Measurements from ENCODE around the gene DPYSL5.

DPYSL5 gene

DNA sequence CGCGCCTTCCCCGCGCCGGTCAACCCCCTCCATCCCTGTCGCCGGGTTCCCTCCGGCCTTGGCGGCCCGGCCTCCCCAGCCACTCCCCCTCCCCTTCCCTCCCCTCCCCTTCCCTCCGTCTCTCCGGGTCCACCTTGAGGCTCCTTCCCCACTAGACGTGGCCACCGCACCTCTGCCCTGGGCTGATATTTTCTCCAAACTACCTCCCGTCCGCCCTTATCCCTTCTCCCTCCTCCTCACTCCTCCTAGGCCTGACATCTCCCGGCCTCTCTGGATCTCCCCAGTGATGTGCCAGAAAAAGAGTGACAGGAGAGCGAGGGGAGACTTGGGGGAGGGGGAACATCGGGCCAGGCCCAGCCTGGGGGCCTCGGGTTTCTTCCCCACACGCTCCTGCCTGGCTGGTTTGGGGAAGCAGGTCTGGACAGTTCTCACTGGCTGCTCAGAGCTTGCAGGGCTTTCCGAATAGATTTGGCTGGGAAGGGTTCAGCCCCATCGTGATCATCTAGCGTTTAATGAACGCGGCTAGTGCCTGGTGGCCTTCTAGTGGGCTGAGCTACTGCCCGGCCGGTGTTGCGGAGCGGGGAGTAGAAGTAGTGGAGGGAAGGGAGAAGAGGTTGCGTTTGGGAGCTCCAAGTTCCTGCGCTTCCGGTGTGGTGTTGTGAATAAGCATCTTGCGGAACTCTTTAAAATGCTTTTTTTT lies 123.1 kb downstream of the DPYSL5 start:
- no peak for FAIRE-seq

DNA sequence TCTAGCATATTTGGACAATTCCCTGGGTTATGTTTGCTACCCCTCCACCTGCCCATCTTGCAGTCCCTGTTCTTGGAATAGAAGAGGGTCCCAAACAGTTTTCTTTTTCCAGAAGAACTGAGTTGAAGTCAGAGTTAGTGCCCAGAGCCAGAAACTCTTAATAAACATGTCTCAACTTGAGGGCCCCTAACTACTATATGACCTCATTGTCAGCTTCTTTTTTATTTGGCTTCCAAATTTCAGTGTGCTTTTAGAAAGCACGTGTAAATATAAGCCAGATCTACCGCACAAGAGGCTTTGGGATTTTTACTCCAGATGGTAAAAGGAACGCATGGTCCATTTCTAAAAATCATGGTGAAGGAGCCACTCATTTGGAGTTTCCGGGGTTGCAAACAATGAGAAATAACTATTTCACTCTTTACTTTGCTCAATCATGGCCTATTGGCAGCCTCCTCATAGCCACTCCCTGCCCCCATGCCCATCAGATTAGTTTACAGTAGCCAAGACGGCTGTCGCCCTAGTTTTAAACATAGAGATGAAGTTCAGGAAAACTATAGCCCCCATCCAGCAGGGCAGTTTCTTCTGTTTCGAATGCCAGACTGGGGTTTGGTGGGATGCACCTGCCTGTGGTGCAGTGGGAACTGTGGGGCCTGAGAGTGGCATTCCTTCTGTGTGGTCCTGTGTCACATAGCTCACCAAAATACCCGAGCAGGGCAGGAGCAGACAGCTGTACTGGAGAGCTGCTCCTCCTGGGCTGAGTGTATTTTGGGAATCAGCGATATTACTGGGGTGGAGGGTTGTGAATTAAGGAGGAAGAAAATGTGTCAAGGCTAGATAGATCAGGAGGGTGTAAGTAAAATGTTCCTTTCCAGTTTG lies 124.2 kb downstream of the DPYSL5 start:
- no peak for FAIRE-seq

DNA sequence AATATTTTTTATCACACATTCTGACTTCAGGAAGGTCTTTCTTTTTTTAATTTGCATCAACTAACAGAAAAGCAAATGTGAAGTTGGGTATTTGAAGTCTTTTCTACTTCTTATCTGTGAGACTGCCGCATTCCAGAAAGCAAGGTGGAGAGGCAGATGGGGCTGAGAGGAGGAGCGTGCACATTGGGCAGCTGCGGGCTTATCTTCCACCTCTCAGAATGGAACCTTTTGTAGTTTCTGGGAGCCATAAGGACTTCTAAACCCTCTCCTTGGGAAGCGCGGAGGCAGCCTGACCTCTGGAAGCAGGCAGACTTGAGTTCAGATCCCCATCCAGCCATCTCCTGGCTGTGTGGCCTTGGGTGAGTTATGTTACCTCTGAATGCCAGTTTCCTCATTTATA lies 126.4 kb downstream of the DPYSL5 start:
- FAIRE-seq = no peak

DNA sequence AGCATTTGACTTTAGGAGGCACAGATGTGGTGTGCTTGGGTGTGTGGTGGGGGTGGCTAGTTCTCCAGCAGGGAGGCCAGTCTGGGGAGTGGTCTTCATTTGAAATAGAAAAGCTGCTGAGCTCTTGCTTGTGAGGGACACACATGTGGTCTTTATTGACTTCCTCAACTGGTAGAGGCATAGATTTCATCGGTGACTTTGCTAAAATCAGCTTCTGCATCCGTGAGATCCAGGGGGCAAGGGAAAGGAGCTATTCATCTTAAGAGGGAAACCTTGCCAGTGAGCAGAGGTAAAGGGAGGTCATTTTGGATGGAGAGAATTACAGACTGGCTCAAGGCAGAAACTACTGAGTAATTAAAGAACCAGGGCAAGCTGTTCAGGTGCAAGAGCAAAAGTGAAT lies 127.2 kb downstream of the DPYSL5 start:
- no peak for FAIRE-seq

DNA sequence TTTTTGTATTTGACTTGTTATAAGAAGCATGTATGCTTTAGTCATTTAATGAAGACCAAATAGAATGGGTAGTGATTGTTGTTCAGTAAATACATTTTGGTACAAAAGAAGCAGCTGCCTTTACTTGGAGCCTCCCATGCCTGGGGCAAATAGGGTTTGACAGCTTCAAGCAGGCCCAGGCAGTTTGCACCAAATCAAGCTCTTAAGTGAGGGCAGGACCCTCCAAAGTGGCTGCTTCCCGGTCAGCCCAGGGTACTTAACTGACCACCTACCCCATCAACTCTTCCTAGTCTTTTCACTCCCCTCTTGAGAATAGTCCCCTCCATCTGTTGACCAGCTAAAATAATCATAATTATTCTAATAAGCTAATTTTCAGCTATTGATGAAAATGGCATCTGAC lies 127.7 kb downstream of the DPYSL5 start:
- FAIRE-seq = no peak

DNA sequence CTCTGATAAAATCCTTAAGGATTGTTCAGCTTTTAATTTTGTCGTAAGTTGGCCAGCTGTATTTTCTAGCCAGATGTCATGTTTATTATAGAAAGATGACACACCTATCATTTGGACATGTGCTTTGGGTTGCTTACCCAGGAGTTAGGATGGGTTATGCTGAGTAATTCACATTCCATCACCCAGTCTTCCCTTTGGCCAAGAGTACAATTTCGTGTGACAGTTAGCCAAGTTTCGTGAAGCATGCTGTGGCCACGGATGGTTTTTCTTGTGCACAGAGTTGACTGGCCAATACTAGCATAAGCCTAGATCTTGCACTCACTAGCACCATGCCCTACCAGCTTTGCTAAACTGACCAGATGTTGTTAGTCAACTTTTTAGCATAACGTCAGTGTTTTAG lies 128.3 kb downstream of the DPYSL5 start:
- no peak for FAIRE-seq

DNA sequence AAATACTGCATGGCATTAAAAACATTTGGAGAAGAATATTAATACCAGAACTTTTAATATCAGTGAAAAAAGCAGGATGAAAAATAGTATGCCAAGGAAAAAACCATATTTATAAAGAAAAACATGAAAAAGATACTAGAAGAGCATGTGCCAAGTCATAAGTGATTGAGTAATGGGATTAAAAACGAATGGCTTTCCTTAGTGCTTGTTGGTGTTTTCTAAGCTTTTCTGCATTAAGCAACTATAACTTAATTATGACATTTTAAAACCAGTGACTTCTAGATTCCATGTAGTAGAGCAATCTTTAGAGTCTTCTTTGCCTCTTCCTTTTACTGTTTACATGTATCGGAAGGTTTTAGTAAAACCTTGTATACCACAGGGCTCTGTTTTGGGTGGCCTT lies 129.1 kb downstream of the DPYSL5 start:
- no peak for FAIRE-seq

DNA sequence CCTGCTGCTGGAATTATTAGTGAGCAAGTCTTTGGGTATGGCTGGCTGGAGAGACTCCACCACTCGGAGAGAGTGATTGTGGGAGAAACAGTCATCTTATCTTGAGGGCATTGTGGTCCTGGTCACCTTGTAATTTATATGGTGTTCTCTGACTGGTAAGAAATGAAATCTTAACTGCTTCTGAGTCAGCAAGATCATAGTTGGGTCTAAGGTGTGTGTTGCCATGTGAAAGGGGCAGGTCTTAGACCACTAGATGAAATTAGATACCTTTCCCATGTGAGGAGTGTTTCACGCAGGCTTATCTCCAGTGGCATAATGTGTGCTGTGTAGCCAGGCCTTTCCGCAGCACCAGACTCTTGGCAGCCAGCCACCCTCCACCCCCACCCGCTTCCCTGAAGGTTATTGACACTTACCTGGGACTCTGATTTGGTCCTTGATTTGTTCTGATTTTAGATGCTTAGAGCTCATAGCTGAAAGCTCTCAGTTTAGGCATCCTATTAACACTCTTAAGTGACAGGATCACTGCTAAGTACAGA lies 130.2 kb downstream of the DPYSL5 start:
- no peak for FAIRE-seq

DNA sequence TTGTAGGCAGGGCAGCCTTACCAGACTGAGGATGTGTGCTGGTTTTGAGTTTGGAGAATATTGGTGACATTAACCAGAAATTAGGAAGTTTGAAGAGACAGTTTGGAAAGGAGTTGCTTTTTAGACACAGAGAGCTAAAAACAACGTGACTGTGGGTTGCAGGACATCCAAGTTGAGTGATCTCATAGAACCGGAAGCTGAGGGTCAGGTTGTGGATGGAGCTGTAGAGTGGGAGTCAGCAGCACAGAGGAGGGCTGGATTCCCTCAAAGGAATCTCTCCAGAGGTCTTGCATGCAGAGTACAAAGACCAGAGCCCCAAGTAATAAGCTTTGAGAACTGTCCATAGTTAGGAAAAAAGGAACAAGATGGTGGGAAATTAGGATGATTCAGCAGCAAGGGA lies 131.8 kb downstream of the DPYSL5 start:
- no peak for FAIRE-seq

DNA sequence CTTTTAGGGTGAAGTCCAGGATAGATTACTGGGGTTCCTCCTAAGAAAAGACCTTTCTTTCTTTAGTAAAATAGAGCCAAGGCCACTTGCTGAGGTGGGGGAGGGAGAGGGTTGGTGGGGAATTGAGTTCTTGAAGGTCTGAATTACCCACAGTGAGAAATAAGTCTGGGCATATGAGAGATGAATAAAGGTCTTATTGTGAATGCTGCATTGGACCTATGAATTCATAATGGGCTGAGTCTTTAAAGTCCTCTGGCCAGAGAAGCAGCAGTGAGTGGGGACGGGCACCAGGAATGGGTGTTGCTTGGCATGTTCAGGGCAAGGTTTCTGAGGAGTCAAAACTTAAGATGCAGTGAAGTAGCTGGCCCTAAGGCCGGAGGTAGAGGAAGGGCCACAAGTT lies 133.0 kb downstream of the DPYSL5 start:
- FAIRE-seq = no peak

DNA sequence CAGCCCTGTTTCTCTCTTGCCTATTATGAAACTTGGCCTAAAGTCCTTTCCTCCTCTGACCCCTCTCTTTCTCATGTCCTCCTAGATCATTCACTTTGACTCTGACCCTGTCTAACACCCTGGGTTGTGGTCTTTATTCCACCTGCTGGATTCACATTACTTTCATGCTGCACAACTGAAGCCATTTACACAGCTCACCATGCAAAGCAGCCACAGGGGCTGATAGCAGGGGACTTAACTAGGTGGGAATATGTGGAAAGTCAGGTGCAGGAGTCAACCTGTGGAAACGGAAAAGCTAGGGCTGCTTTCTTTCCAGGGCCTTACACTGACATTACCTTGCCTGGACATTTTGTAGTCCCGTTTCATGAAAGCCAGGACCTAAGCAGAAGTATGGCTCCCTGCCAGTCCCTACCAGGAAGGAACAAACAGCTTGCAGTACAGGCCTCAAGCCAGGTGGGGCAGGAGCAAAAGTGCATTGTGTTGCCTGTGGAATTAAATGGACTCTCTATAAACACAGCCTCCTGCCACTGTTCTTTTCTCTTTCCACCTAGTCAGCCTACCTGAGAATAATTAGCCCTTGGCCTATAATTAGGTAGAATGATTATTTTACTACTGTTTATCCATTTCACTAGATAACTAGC lies 134.3 kb downstream of the DPYSL5 start:
- no peak for FAIRE-seq

DNA sequence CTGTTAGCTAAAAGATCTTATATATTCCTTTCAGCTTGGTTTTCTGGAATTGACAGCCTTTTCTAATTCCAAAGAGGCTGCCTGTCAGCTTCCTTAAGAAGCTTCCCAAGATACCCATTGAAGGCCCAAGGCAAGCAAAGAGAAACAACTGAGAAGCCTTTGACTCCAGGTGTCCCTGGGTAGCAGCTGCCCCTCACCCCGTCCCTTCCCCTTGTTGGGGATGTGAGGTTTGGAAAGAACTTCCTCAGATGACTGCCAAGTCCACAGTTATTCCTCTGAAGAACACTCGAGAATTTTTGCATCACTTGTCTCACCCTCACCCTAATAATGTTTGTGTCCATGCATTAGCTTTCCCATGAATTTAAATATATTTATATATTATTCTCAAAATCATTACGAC lies 135.8 kb downstream of the DPYSL5 start:
- FAIRE-seq = no peak

DNA sequence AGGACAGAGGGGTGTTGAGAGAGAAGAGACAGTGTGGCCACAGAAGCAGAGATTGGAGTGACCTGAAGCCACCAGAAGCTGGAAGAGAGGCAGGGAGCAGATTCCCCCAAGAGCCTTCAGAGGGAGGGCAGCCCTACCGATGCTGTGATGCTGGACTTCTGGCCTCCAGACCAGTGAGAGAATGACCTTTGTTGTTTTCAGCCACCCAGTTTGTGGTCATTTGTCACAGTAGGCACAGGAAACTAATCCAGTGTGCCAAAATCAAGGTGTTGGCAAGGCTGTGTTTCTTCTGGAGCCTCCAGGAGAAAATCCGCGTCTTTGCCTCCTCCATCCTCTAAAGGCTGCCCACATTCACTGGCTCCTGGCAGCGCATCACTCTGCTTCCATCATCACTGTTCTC lies 137.9 kb downstream of the DPYSL5 start:
- no peak for FAIRE-seq

DNA sequence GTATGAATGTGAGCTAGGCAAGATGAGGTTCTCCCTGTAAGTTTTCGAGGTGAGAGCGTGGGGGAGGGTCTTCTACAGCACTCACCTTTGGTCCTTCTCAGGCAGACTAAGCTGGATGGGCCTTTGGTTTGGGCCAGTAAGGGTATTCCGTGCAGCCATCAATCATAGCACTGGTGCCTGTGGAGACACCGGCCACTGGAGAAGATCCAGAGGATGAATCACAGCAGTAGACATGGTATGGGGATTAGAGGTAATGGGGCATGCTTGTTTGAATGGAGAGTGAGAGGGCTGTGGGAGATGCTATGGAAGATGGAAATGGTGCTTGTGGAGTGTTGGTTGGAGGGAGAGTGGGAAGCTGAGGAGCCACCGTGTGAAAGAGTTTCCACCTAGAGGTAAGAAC lies 138.6 kb downstream of the DPYSL5 start:
- no peak for FAIRE-seq

DNA sequence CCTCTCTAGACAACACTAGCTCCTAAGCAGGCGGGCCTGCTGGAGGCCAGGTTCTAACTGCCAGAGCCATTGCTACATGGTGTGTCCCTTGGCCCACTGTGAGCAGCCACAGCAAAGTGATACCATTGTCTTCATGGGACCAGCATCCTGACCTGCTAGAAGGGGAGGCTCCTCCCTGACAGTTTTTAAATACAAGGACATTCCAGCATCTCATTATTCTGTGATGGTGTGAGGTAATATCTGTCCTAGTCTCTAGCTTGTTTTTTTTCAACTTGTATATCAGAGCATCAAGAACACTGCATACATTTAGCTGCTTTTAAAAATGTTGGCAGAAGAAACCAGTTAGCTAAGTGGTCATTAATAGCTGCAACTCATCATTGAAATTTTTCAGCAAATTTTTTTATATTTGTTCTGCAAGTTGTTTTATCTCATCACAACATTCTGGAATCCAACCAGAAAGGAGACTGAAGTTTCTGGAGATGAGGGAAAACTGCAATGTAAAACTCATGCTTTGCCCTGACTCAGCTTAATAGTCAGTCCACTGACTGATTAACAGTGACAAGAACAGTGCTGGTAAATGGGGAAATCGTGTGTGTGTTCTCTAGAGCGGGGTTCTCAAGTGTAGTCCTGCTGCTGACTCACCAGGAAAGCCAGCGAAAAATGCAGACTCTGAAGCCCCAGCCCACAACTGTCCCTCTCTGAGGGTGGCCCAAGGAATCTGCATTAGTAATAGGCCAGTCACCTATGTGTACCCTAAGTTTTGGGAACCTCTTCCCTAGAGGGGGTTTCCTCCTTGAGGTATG lies 140.3 kb downstream of the DPYSL5 start:
- FAIRE-seq = no peak

DNA sequence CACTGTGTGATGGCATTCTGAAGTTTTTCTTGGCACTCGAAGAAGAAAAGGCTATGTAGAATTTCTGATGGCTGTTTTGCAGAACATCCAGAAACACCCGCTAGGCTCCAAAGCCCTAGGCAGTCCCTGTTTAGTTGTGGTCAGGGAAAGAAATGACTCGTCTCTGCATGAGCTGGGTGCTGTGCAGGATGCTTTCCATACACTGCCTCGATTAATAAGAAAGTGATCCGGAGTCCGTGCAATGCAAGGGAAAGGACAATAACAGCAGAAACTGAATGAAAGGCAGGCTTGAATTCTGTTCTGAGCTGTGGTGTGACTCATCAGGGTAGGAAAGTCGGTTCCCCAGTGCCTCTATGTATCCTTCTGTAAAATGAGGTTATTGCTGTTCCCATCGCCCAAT lies 141.2 kb downstream of the DPYSL5 start:
- no peak for FAIRE-seq

DNA sequence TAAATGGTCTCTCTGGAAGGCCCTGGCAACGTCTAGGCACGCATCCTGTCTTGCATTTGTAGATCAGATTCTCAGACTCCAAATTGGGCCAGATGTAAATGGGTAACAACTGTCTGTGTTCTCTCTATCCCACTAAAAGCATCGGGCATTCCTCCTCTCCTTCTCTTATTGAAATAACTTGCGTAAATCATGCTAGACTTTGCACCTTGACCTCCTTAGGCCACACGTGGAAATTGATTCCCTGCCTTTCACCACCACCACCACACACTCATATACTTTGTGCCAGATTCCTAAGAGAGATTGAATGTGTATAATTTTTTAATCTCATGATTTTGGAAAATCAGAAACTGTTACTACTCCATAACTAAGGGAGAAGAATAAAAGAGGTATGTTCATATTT lies 143.8 kb downstream of the DPYSL5 start:
- no peak for FAIRE-seq

DNA sequence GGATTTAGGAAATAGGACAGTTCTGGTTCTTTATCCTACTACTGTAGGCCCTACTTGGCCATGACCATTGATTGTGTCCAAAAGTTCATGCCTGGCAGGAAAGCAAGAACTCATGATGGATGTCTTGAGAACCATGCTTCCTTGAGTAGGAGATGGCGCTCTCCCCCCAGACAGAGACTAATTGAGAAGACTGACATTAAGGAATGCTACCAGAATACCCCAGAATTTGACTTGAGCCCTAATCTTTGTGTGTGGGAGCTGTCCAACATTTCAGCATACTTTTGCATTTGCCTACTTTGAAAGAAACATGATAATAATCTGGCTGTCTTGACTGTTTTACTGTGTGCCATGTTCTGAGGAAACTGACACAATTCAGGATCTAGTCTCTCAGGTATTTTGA lies 145.8 kb downstream of the DPYSL5 start:
- no peak for FAIRE-seq

DNA sequence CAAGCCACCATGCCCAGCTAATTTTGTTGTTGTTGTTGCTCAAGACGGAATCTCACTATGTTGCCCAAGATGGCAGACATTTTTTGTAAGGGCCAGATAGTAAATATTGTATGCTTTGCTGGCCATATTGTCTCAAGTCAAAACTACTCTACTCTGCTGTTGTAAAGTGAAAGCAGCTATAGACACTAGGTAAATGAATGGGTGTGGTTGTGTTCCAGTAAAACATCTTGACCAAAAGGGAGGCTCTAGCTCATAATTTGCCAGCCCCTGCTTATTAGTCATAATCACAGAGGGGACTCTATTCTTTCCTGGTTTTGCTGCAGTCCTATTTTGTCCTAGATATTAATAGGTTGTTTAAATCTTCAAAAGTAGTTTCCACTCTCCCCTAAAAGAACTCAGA lies 147.1 kb downstream of the DPYSL5 start:
- FAIRE-seq = no peak

DNA sequence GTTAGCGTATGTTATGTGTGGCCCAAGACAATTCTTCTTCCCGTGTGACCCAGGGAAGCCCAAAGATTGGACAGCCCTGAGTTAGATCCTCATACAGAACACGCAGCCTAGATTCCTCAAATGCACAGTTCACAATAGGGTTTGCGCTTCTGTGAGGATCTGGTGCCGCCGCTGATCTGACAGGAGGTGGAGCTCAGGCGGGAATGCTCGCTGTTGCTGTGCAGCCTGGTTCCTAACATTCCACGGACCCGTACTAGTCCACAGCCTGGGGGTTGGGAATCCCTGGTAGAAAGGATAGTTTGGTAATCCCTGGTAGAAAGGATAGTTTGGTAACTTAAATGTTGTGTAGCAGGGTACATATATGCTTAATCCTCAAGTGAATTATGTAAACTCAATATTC lies 149.5 kb downstream of the DPYSL5 start:
- no peak for FAIRE-seq

DNA sequence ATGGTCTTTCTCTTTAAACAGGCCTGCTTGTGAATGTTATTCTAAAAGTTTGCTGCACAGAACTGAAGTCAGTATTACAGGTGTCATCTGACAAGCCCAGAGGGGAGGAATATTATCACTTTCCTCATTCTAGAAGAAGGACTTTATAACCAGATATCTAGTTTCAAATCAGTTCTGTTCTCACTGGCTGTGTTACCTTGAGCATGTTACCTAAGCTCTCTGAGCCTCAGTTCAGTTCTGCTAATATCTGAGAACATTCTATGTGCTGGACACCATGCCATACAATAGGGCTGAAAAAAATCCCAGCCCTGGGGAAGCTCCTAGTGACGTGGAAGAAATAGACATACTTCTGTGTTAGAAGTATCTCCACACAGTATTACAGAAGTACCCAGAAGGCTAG lies 150.4 kb downstream of the DPYSL5 start:
- FAIRE-seq = no peak
